ENCODE measurements around the gene LSM3.

Gene LSM3

GRCh38 chr3:14135581-14135980 is 43.0 kb upstream of the LSM3 start:
- no peak for DNase-seq (ENCODE audit: low read depth in 1 of 2, low spot score in 1 of 2)

GRCh38 chr3:14137004-14137403 is 41.6 kb upstream of the LSM3 start:
- no peak for DNase-seq (ENCODE audit: low read depth in 1 of 2, low spot score in 1 of 2)
- H3K27ac ChIP-seq (replicated peaks) = no peak overlapping the region
- no peaks in the 10 kb centered on the region for H3K27me3 ChIP-seq (ENCODE audit: insufficient read depth, poor library complexity, severe bottlenecking)
- no peak overlapping the region for H3K4me3 ChIP-seq (replicated peaks; ENCODE audit: insufficient read depth, low read length)
- TF ChIP-seq SPI1 (IDR thresholded peaks at IDR 0.05; ENCODE audit: borderline replicate concordance, low read depth) (no peak), REST (IDR thresholded peaks at IDR 0.05; ENCODE audit: insufficient replicate concordance, low read depth) (no peak), POLR2AphosphoS5 (IDR thresholded peaks at IDR 0.05; ENCODE audit: low read depth) (no peak), CTCF (IDR thresholded peaks at IDR 0.05; ENCODE audit: insufficient read depth, low read length) (no peak), GABPA (IDR thresholded peaks at IDR 0.05; ENCODE audit: low read depth) (no peak)

More at GRCh38 chr3:14135581-14135980, 43.0 kb upstream of the LSM3 start:
- TF ChIP-seq CTCF (IDR thresholded peaks at IDR 0.05; ENCODE audit: insufficient read depth, low read length) = no peak
- TF ChIP-seq REST (IDR thresholded peaks at IDR 0.05; ENCODE audit: insufficient replicate concordance, low read depth) = no peak
- TF ChIP-seq SPI1 (IDR thresholded peaks at IDR 0.05; ENCODE audit: borderline replicate concordance, low read depth) = no peak
- no peak for TF ChIP-seq GABPA (IDR thresholded peaks at IDR 0.05; ENCODE audit: low read depth)
- no peak for TF ChIP-seq POLR2AphosphoS5 (IDR thresholded peaks at IDR 0.05; ENCODE audit: low read depth)
- Histone ChIP-seq H3K27me3 (ENCODE audit: insufficient read depth, poor library complexity, severe bottlenecking) (no peaks in the 10 kb centered on the region), H3K27ac (replicated peaks) (no peak overlapping the region), H3K4me3 (replicated peaks; ENCODE audit: insufficient read depth, low read length) (no peak overlapping the region)

- no peak overlapping the region for H3K4me3 ChIP-seq (replicated peaks; ENCODE audit: insufficient read depth, low read length)
- no peak overlapping the region for H3K27ac ChIP-seq (replicated peaks)
- TF ChIP-seq GABPA (IDR thresholded peaks at IDR 0.05; ENCODE audit: low read depth) (no peak), REST (IDR thresholded peaks at IDR 0.05; ENCODE audit: insufficient replicate concordance, low read depth) (no peak), CTCF (IDR thresholded peaks at IDR 0.05; ENCODE audit: insufficient read depth, low read length) (no peak), SPI1 (IDR thresholded peaks at IDR 0.05; ENCODE audit: borderline replicate concordance, low read depth) (no peak), POLR2AphosphoS5 (IDR thresholded peaks at IDR 0.05; ENCODE audit: low read depth) (no peak)
- no peaks in the 10 kb centered on the region for H3K27me3 ChIP-seq (ENCODE audit: insufficient read depth, poor library complexity, severe bottlenecking)
- DNase-seq (ENCODE audit: low read depth in 1 of 2, low spot score in 1 of 2) = no peak
Observed at GRCh38 chr3:14137445-14137844, 41.2 kb upstream of the LSM3 start.
